Measurements from ENCODE around the gene SQOR. TPM values are rescaled to one million over a fixed set of nuclear protein-coding genes. Genes with fewer than 3 reads are reported as not detected.

Gene SQOR
- total and polyA plus RNA-seq, 2 experiments from 2014 or later, result 0.23 TPM; not detected in 1

- H4K20me1 ChIP-seq (replicated peaks; ENCODE audit: insufficient read depth), result no peaks in the 10 kb centered on the region
- H3K79me2 ChIP-seq (replicated peaks; ENCODE audit: insufficient read depth), result no peaks in the 10 kb centered on the region
- H3K27me3 Mint-ChIP-seq (ENCODE audit: insufficient read depth, low read depth, poor library complexity), result peaks cover 5% of the 10 kb centered on the region
- H3K4me1 ChIP-seq (ENCODE audit: insufficient read depth), result no peaks in the 10 kb centered on the region
- no peak overlapping the region for H3K4me3 ChIP-seq
- peaks cover 76% of the 10 kb centered on the region for H3K9me3 Mint-ChIP-seq
- H3K4me2 ChIP-seq, result no peak overlapping the region
- H3K27me3 ChIP-seq (ENCODE audit: insufficient read depth), result no peaks in the 10 kb centered on the region
- H3K27ac ChIP-seq (ENCODE audit: low read depth), result no peak overlapping the region
- DNase-seq (ENCODE audit: low spot score) (no peak), ATAC-seq (no peak)
- H3K4me1 Mint-ChIP-seq, result 0 out of 3 replicates have a peak, but pooled peaks cover under 1% of the 10 kb centered on the region
- no peak overlapping the region for H3K4me3 Mint-ChIP-seq
- H3K36me3 ChIP-seq (ENCODE audit: insufficient read depth), result no peaks in the 10 kb centered on the region
- TF ChIP-seq NANOG (IDR thresholded peaks at IDR 0.05; ENCODE audit: borderline replicate concordance), result no peak
- no peak for TF ChIP-seq ZNF114 (CRISPR knock-in tag; IDR thresholded peaks at IDR 0.05)
- TF ChIP-seq ETS1 (IDR thresholded peaks at IDR 0.05), result no peak
- no peak for TF ChIP-seq STAT1 (IDR thresholded peaks at IDR 0.05; ENCODE audit: unreplicated experiment)
- no peak for TF ChIP-seq EZH2 (IDR thresholded peaks at IDR 0.05; ENCODE audit: low read depth, unreplicated experiment)
- no peak for TF ChIP-seq JUNB (IDR thresholded peaks at IDR 0.05; ENCODE audit: unreplicated experiment)
- TF ChIP-seq ZNF331 (CRISPR knock-in tag; IDR thresholded peaks at IDR 0.05; ENCODE audit: low read depth), result no peak
- no peak for TF ChIP-seq EZH2phosphoT487 (IDR thresholded peaks at IDR 0.05; ENCODE audit: unreplicated experiment)
- no peak for TF ChIP-seq CREB1 (CRISPR knock-in tag; IDR thresholded peaks at IDR 0.05; ENCODE audit: low read depth)
- TF ChIP-seq ZNF462 (CRISPR knock-in tag; IDR thresholded peaks at IDR 0.05), result no peak
- TF ChIP-seq POLR2AphosphoS5 (IDR thresholded peaks at IDR 0.05; ENCODE audit: low read depth), result no peak
- peaks cover 6% of the 10 kb centered on the region; the same call in 2 of the 3 replicates for H3K36me3 Mint-ChIP-seq (ENCODE audit: low read depth)
- no peaks in the 10 kb centered on the region for H3F3A ChIP-seq (replicated peaks; ENCODE audit: low read depth)
- no peak overlapping the region for H2AFZ ChIP-seq
- no peak overlapping the region for H3K27ac Mint-ChIP-seq
- no peaks in the 10 kb centered on the region for H3K9me2 ChIP-seq (ENCODE audit: insufficient read depth)
Measured at GRCh38 chr15:45665261-45665660, 30.4 kb downstream of the SQOR start.

Measured in GM23338 (cell line).